GM10266 (cell line): ENCODE measurements around the gene DNAH14.
"Not testable (repeated sequence)": the region's sequence is repeated elsewhere in the genome, so short reads cannot be mapped to it uniquely, and the experiment has no call there.

Source experiments
- DNase-seq: peaks from one replicate; pipeline ENCODE4 v3.0.0; 2012; ENCODE audit errors: extremely low spot score
- CTCF ChIP-seq: IDR thresholded peaks from 2 replicates; pipeline ENCODE4 v1.5.1; 2012; ENCODE audit warnings: mild to moderate bottlenecking, low read depth; ENCODE audit not compliant: control insufficient read depth, insufficient read depth; ENCODE audit errors: missing control alignments

The DNAH14 gene

GRCh38 chr1:224923726-224924125 lies 5.7 kb upstream of the DNAH14 start:
- no peak for DNase-seq
- TF ChIP-seq CTCF, result no peak

GRCh38 chr1:224927631-224928030 lies 1.8 kb upstream of the DNAH14 start:
- not testable (repeated sequence) for DNase-seq

- no peak for TF ChIP-seq CTCF
- DNase-seq, result no peak
Observed at GRCh38 chr1:224928906-224929305, 569 bp upstream of the DNAH14 start.

- no peak for TF ChIP-seq CTCF
- DNase-seq, result no peak
Observed at GRCh38 chr1:224931605-224932004, 2.1 kb downstream of the DNAH14 start.

GRCh38 chr1:224932607-224933249 lies 3.3 kb downstream of the DNAH14 start:
- no peak for TF ChIP-seq CTCF
- no peak for DNase-seq

- no peak for DNase-seq
- TF ChIP-seq CTCF, result no peak
Observed at GRCh38 chr1:224933584-224933983, 4.1 kb downstream of the DNAH14 start.

- TF ChIP-seq CTCF, result no peak
- no peak for DNase-seq
Observed at GRCh38 chr1:224938652-224939051, 9.2 kb downstream of the DNAH14 start.
